Gastrocnemius medialis (tissue), 4 donors: Measurements from ENCODE around the gene LIMCH1. TPM values are rescaled to one million over a fixed set of nuclear protein-coding genes. Genes with fewer than 3 reads are reported as not detected.

Experiments
- ATAC-seq, 2 donors: fragments of 150-250 bp; one replicate each; pipeline ENCODE4 v1.9.1; 2016
- DNase-seq, 2 donors: peaks; one replicate each; pipeline ENCODE4 v3.0.0-alpha.2; 2019
- H3K27ac ChIP-seq, 4 donors: fragments of 200-600 bp; sonication (generic); 1 replicate in 1 of 4; 2 replicates in 3 of 4; pipeline ENCODE4 v1.5.1; 2016 to 2018; ENCODE audit warnings: mild to moderate bottlenecking in 2 of 4, moderate library complexity in 1 of 4
- H3K27me3 ChIP-seq, 3 donors: fragments of 200-600 bp; sonication (generic) in 2 of 3; 1 replicate in 1 of 3; 2 replicates in 2 of 3; pipeline versions ENCODE4 v1.5.1 to v1.6.0; 2016 to 2019; ENCODE audit warnings: mild to moderate bottlenecking in 1 of 3, moderate library complexity in 1 of 3
- H3K36me3 ChIP-seq, 2 donors: fragments of 200-600 bp; sonication (generic) in 1 of 2; one replicate each; pipeline ENCODE4 v1.5.1; 2017 to 2018
- H3K4me1 ChIP-seq, 2 donors: fragments of 200-600 bp; sonication (generic) in 1 of 2; one replicate each; pipeline ENCODE4 v1.5.1; 2016 to 2017; ENCODE audit warnings: mild to moderate bottlenecking in 2 of 2
- H3K4me3 ChIP-seq, 4 donors: fragments of 200-600 bp; sonication (generic) in 3 of 4; 1 replicate in 1 of 4; 2 replicates in 3 of 4; pipeline ENCODE4 v1.5.1; 2016 to 2019; ENCODE audit warnings: mild to moderate bottlenecking in 2 of 4
- H3K9me3 ChIP-seq, 3 donors: fragments of 200-600 bp; sonication (generic) in 2 of 3; 1 replicate in 1 of 3; 2 replicates in 2 of 3; pipeline ENCODE4 v1.5.1; 2016 to 2019
- POLR2A ChIP-seq, 2 donors: fragments of 450-650 bp; IDR thresholded peaks; one replicate each; pipeline ENCODE4 v1.6.1; 2017; ENCODE audit warnings: antibody characterized with exemption in 2 of 2, mild to moderate bottlenecking in 2 of 2, moderate library complexity in 2 of 2
- in situ Hi-C, 4 donors: fragments of 200-750 bp; cut with MboI; loops; one replicate each; pipeline versions ENCODE4 v1.15.0 to v1.8.0; 2017; ENCODE audit warnings: low sequenced_read_pairs in 4 of 4
- intact Hi-C: fragments of 100-400 bp; cut with DNase I; formaldehyde crosslinking; loops from one replicate; pipeline ENCODE4 v1.15.1; 2023; ENCODE audit warnings: low total_unique reads
- total RNA-seq, 4 donors: library from RNA; depleted of rRNA; stranded (reverse); fragments of >200 nt; gene quantifications; one replicate each; pipeline versions ENCODE4 v1.1.0 to v1.2.3, GENCODE V29; 2016
- TF ChIP-seq, protein P1 (sequence below), 5 experiments: fragments of 450-650 bp in 3 of 5; fragments of 200-600 bp in 2 of 5; sonication (generic) in 2 of 5; IDR thresholded peaks in 4 of 5; conservative IDR thresholded peaks in 1 of 5; 1 replicate in 4 of 5; 2 replicates in 1 of 5; pipeline ENCODE4 v1.5.1; 2016 to 2019; ENCODE audit warnings: antibody characterized with exemption in 5 of 5, mild to moderate bottlenecking in 3 of 5, moderate library complexity in 3 of 5

Gene LIMCH1
- total RNA-seq, 4 donors from 2014 or later, result 36.2 to 71.4 (median 52.1) TPM

DNA sequence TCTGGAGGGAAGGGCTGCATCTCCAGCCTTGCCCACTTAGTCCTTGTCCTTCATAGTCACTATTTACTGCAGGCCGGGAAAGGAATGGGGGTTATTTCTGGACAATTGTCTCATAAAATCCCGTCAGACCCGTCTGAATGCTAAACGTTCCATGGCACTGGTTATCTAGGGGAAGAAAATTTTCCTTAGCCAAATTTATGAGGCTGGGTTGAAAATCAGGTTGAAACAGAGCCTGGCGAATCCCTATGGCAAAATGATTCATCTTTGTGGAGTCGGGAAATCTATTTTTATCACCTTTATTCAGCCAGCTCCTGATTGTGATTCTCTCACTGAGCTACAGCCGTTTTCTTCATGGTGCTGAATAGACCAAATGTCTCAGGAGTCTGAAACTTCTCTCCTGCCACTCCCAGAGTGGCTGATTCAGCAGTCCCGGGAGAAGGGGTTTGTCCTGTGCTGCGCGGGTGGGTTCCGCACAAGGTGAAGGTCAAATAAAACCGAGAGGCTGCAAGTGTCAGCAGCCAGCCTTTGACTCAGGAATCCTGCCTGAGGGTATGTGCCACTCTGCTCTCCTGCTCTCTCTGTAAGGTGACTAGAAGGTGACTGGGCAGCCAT lies 1.0 kb downstream of the LIMCH1 start:
- intact Hi-C loops (loop anchor here (1.0 to 5.0 kb wide), 5 partner anchors 34 to 1902 kb away; partner anchors contain the start of gene SMIM14), in situ Hi-C loops (loop anchor here in 3 of 4 donors (10.0 to 25.0 kb wide), 2 partner anchors 174 to 177 kb away; no protein-coding TSS in a partner anchor)
- H3K9me3 ChIP-seq, result no peaks in the 10 kb centered on the region
- H3K36me3 ChIP-seq, result no peaks in the 10 kb centered on the region
- peak overlapping the region; percentile 85 to 94 (median 91) for H3K27ac ChIP-seq
- H3K4me3 ChIP-seq, result peak overlapping the region; percentile 48 to 52 (median 49)
- TF ChIP-seq, protein P1, sequence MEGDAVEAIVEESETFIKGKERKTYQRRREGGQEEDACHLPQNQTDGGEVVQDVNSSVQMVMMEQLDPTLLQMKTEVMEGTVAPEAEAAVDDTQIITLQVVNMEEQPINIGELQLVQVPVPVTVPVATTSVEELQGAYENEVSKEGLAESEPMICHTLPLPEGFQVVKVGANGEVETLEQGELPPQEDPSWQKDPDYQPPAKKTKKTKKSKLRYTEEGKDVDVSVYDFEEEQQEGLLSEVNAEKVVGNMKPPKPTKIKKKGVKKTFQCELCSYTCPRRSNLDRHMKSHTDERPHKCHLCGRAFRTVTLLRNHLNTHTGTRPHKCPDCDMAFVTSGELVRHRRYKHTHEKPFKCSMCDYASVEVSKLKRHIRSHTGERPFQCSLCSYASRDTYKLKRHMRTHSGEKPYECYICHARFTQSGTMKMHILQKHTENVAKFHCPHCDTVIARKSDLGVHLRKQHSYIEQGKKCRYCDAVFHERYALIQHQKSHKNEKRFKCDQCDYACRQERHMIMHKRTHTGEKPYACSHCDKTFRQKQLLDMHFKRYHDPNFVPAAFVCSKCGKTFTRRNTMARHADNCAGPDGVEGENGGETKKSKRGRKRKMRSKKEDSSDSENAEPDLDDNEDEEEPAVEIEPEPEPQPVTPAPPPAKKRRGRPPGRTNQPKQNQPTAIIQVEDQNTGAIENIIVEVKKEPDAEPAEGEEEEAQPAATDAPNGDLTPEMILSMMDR (IDR thresholded peaks at IDR 0.05 in 4 of 5, conservative IDR thresholded peaks at IDR 0.05 in 1 of 5), result no peak
- TF ChIP-seq POLR2A (IDR thresholded peaks at IDR 0.05), result peak; percentile 20 to 21
- peaks cover 53 to 68% of the 10 kb centered on the region in 2 donors for H3K4me1 ChIP-seq
- DNase-seq (peak; percentile 9 to 34), ATAC-seq (peak; percentile 80 to 84)
- H3K27me3 ChIP-seq, result no peaks in the 10 kb centered on the region

GRCh38 chr4:41539711-41540110 lies 1.8 kb downstream of the LIMCH1 start:
- no peaks in the 10 kb centered on the region for H3K27me3 ChIP-seq
- no peak for ATAC-seq
- H3K27ac ChIP-seq, result peak overlapping the region; percentile 85 to 94 (median 91)
- no peaks in the 10 kb centered on the region for H3K36me3 ChIP-seq
- H3K4me1 ChIP-seq, result peaks cover 59 to 75% of the 10 kb centered on the region in 2 donors
- intact Hi-C loops, result loop anchor here (1.0 to 5.0 kb wide), 6 partner anchors 34 to 1902 kb away; partner anchors contain the start of gene SMIM14
- TF ChIP-seq POLR2A (IDR thresholded peaks at IDR 0.05), result no peak
- TF ChIP-seq, protein P1 (IDR thresholded peaks at IDR 0.05 in 4 of 5, conservative IDR thresholded peaks at IDR 0.05 in 1 of 5), result no peak
- H3K9me3 ChIP-seq, result no peaks in the 10 kb centered on the region
- in situ Hi-C loops, result loop anchor here in 3 of 4 donors (10.0 to 25.0 kb wide), 2 partner anchors 175 to 177 kb away; no protein-coding TSS in a partner anchor
- peak overlapping the region; percentile 48 to 52 (median 49) for H3K4me3 ChIP-seq
- DNase-seq, result no peak

DNA sequence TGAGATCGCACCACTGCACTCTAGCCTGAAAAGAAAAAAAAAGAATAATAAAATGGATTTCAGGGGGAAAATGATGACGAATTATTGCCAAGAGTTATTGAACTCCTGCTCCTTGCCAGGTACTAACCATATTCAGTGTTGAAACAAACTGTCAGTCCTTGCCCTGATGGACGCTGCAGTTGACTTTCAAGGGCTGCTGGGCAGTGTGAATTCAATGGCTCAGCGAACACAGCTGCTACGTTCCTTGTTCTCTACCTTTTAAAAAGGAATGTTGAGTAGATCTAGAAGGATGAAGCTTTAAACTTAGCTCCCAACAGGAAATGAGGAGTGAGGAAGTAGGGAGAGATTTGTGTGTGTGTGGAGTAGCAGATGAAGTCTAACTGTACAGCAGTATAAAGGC lies 2.7 kb downstream of the LIMCH1 start:
- Histone ChIP-seq H3K9me3 (no peaks in the 10 kb centered on the region), H3K4me3 (no peak overlapping the region), H3K4me1 (peaks cover 69 to 85% of the 10 kb centered on the region in 2 donors), H3K27me3 (no peaks in the 10 kb centered on the region), H3K36me3 (no peaks in the 10 kb centered on the region), H3K27ac (peak overlapping the region; percentile 85 to 94 (median 91))
- no peak for DNase-seq
- TF ChIP-seq, protein P1 (IDR thresholded peaks at IDR 0.05 in 4 of 5, conservative IDR thresholded peaks at IDR 0.05 in 1 of 5), result no peak
- TF ChIP-seq POLR2A (IDR thresholded peaks at IDR 0.05), result no peak
- no peak for ATAC-seq
- in situ Hi-C loops (loop anchor here in 2 of 4 donors (25.0 kb wide), 1 partner anchor 178 kb away; no protein-coding TSS in a partner anchor), intact Hi-C loops (loop anchor here (2.0 kb wide), 1 partner anchor 180 kb away; no protein-coding TSS in a partner anchor)

DNA sequence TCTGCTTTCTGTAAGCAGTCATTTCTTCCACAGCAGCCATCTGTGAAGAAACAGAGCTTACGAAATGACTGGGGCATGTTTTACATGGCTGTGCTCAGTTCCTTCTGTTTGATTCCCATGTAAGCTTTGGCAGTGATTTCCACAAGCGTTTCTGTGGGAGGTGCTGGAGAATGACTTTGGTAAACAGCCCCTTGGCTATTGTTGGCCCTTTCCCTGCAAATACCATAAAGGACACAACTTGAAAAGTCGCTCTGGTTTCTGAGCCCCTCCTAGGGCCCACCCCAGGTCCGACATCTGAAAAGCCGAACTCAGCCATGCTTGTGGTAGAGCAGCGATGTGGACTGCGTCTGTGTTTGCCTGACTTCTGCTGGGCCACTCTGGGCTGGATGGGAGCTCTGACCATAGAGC lies 3.7 kb downstream of the LIMCH1 start:
- H3K4me1 ChIP-seq, result peaks cover 69 to 84% of the 10 kb centered on the region in 2 donors
- no peaks in the 10 kb centered on the region for H3K9me3 ChIP-seq
- DNase-seq, result no peak
- no peaks in the 10 kb centered on the region for H3K27me3 ChIP-seq
- H3K4me3 ChIP-seq, result peak overlapping the region; percentile 12 to 50 (median 28)
- ATAC-seq, result peak in 1 of 2 donors; percentile 24
- no peak for TF ChIP-seq POLR2A (IDR thresholded peaks at IDR 0.05)
- TF ChIP-seq, protein P1 (IDR thresholded peaks at IDR 0.05 in 4 of 5, conservative IDR thresholded peaks at IDR 0.05 in 1 of 5), result no peak
- H3K36me3 ChIP-seq, result no peaks in the 10 kb centered on the region
- H3K27ac ChIP-seq, result peak overlapping the region; percentile 85 to 94 (median 91)
- intact Hi-C loops (loop anchor here (2.0 kb wide), 1 partner anchor 181 kb away; no protein-coding TSS in a partner anchor), in situ Hi-C loops (loop anchor here in 2 of 4 donors (25.0 kb wide), 1 partner anchor 179 kb away; no protein-coding TSS in a partner anchor)
